DND-41 (cell line): Measurements from ENCODE around the gene PCTP.

Experiments
- ATAC-seq: fragments of 200-7000 bp; cut with Tn5 transposase; 3 replicates; pipeline ENCODE4 v1.9.1; 2021; ENCODE audit warnings: low read depth; ENCODE audit not compliant: insufficient read depth
- DNase-seq: peaks from one replicate; pipeline ENCODE4 v3.0.0-alpha.2; 2020
- H2AFZ ChIP-seq: 2 replicates; pipeline ENCODE4 v1.6.0; 2012; ENCODE audit warnings: low read depth, low read length
- H3K27ac ChIP-seq: 2 replicates; pipeline ENCODE4 v1.5.1; 2012; ENCODE audit warnings: low read length, inconsistent platforms
- H3K27me3 ChIP-seq: fragments of 200-600 bp; sonication (generic); 2 replicates; pipeline ENCODE4 v1.6.0; 2012; ENCODE audit warnings: low read length, mild to moderate bottlenecking, inconsistent platforms; ENCODE audit not compliant: insufficient read depth, poor library complexity
- H3K36me3 ChIP-seq: 2 replicates; pipeline ENCODE4 v1.5.1; 2012; ENCODE audit warnings: low read length, inconsistent platforms; ENCODE audit not compliant: insufficient read depth
- H3K4me1 ChIP-seq: 2 replicates; pipeline ENCODE4 v1.5.1; 2012; ENCODE audit warnings: mild to moderate bottlenecking, low read length; ENCODE audit not compliant: insufficient read depth
- H3K4me2 ChIP-seq: 2 replicates; pipeline ENCODE4 v1.6.0; 2012; ENCODE audit warnings: mild to moderate bottlenecking, moderate library complexity, low read length, inconsistent platforms; ENCODE audit not compliant: insufficient read depth
- H3K4me3 ChIP-seq, 2 experiments: fragments of 200-600 bp in 1 of 2; shearing (Covaris generic) in 1 of 2; 2 replicates each; pipeline ENCODE4 v1.5.1; 2012 to 2016; ENCODE audit warnings: inconsistent platforms in 2 of 2, low read length in 2 of 2, mild to moderate bottlenecking in 2 of 2, low read depth in 1 of 2, moderate library complexity in 1 of 2
- H3K79me2 ChIP-seq: 2 replicates; pipeline ENCODE4 v1.6.0; 2012; ENCODE audit warnings: low read length, inconsistent platforms; ENCODE audit not compliant: insufficient read depth
- H3K9ac ChIP-seq: 2 replicates; pipeline ENCODE4 v1.6.0; 2012; ENCODE audit warnings: low read depth, mild to moderate bottlenecking, inconsistent platforms, low read length, moderate library complexity
- H3K9me3 ChIP-seq: 2 replicates; pipeline ENCODE4 v1.5.1; 2012; ENCODE audit warnings: low read length, moderate library complexity, mild to moderate bottlenecking, inconsistent platforms; ENCODE audit not compliant: insufficient read depth, severe bottlenecking
- H4K20me1 ChIP-seq: 2 replicates; pipeline ENCODE4 v1.6.0; 2012; ENCODE audit warnings: low read length; ENCODE audit not compliant: insufficient read depth
- CTCF ChIP-seq: IDR thresholded peaks from 2 replicates; pipeline ENCODE4 v1.5.1; 2012; ENCODE audit warnings: borderline replicate concordance, low read length, moderate library complexity, mild to moderate bottlenecking; ENCODE audit not compliant: poor library complexity, severe bottlenecking; ENCODE audit errors: extremely low read depth
- EZH2 ChIP-seq: IDR thresholded peaks from 3 replicates; pipeline ENCODE4 v1.6.1; 2012; ENCODE audit warnings: borderline replicate concordance, low read depth, mild to moderate bottlenecking, moderate library complexity, low read length, inconsistent platforms; ENCODE audit not compliant: severe bottlenecking

Gene PCTP

DNA sequence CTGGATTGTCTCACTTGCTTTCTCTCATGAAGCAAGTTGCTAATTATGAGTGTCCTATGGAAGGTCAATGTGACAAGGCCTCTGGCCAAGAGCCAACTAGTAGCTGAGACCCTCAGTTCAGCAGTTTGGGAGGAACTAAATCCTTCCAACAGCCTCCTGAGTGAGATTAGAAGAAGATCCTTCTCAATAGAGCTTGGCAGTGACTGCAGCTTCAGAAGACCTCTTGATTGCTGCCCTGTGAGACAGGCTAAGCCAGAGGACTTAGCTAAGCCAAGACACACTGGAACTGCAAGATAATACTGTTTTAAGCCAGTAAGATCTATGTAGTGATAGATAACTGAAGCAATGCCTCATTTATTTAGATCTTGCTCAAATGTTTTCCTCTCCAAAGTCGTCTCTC lies 34.3 kb downstream of the PCTP start:
- Histone ChIP-seq H2AFZ (no peak overlapping the region), H4K20me1 (no peaks in the 10 kb centered on the region), H3K9ac (no peak overlapping the region), H3K4me3 (no peak overlapping the region), H3K36me3 (no peaks in the 10 kb centered on the region), H3K9me3 (no peaks in the 10 kb centered on the region), H3K4me1 (no peaks in the 10 kb centered on the region), H3K4me2 (no peak overlapping the region), H3K27me3 (no peaks in the 10 kb centered on the region), H3K27ac (no peak overlapping the region), H3K79me2 (no peaks in the 10 kb centered on the region)
- no peak for TF ChIP-seq CTCF
- no peak for TF ChIP-seq EZH2
- DNase-seq (no peak), ATAC-seq (no peak)

DNA sequence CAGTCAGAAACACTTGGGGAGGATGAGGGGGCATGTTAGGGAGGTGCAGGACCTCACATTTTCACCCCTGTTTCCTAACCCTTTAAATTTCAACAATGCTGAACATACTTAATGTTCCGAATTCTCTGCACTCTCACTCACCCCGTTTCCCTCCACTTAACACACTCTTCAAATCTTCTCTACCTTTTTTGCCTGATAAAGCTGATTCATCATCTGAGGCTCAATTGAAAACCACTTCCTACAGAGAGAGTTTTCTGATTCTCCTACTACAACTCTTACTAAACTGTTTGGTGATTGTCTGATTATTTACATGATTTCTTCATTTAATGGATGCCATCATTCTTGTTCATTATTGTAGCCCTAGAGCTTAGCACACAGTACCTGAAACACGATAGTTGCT lies 42.4 kb downstream of the PCTP start:
- Histone ChIP-seq H3K79me2 (no peaks in the 10 kb centered on the region), H2AFZ (no peak overlapping the region), H3K36me3 (no peaks in the 10 kb centered on the region), H4K20me1 (no peaks in the 10 kb centered on the region), H3K27ac (no peak overlapping the region), H3K4me2 (no peak overlapping the region), H3K4me3 (no peak overlapping the region), H3K4me1 (no peaks in the 10 kb centered on the region), H3K27me3 (no peaks in the 10 kb centered on the region), H3K9me3 (no peaks in the 10 kb centered on the region), H3K9ac (no peak overlapping the region)
- no peak for DNase-seq
- no peak for TF ChIP-seq EZH2
- no peak for TF ChIP-seq CTCF
- ATAC-seq = no peak

GRCh38 chr17:55794725-55795482 lies 44.1 kb downstream of the PCTP start:
- no peak for TF ChIP-seq CTCF
- TF ChIP-seq EZH2 = no peak
- Histone ChIP-seq H3K27ac (no peak overlapping the region), H3K9ac (no peak overlapping the region), H3K27me3 (no peaks in the 10 kb centered on the region), H3K36me3 (no peaks in the 10 kb centered on the region), H3K4me1 (no peaks in the 10 kb centered on the region), H3K79me2 (no peaks in the 10 kb centered on the region), H4K20me1 (no peaks in the 10 kb centered on the region), H3K4me2 (no peak overlapping the region), H2AFZ (no peak overlapping the region), H3K4me3 (no peak overlapping the region), H3K9me3 (no peaks in the 10 kb centered on the region)
- DNase-seq = no peak
- ATAC-seq = no peak
